ENCODE results near the gene RUVBL2. TPM values are rescaled to one million over a fixed set of nuclear protein-coding genes. Genes with fewer than 3 reads are reported as not detected.

RUVBL2 gene
- total and polyA plus RNA-seq, 2 of the 4 experiments (the other 2 are of a cell fraction), result 196 to 391 TPM

GRCh38 chr19:49061445-49061844 lies 67.8 kb downstream of the RUVBL2 start:
- Histone ChIP-seq H3K14ac (replicated peaks; ENCODE audit: low read depth, low read length) (no peak overlapping the region), H3K18ac (ENCODE audit: low read depth, low read length) (no peak overlapping the region), H2AK9ac (replicated peaks; ENCODE audit: low read depth, low read length, poor library complexity) (no peak overlapping the region), H3K23ac (ENCODE audit: low read depth, low read length) (no peak overlapping the region), H4K5ac (ENCODE audit: low read depth, low read length) (no peak overlapping the region), H3K4me1 (ENCODE audit: control insufficient read depth, insufficient read depth, low read length) (peaks cover 5% of the 10 kb centered on the region; the same call in 1 of the 2 replicates), H3K9me3 (ENCODE audit: control insufficient read depth, insufficient read depth, low read length) (no peaks in the 10 kb centered on the region), H2BK15ac (ENCODE audit: low read depth, low read length) (no peak overlapping the region), H3K36me3 (ENCODE audit: control insufficient read depth, insufficient read depth, low read length) (no peaks in the 10 kb centered on the region), H3K4me3 (ENCODE audit: insufficient read depth, low read depth, low read length) (no peak overlapping the region), H2BK20ac (ENCODE audit: low read depth, low read length) (no peak overlapping the region), H3K4me2 (ENCODE audit: low read depth, low read length) (no peak overlapping the region), H2AK5ac (ENCODE audit: low read depth, low read length) (no peak overlapping the region), H2BK5ac (ENCODE audit: low read depth, low read length, poor library complexity, severe bottlenecking) (no peak overlapping the region), H4K91ac (ENCODE audit: insufficient read depth, low read depth, low read length) (no peak overlapping the region), H3K9me1 (ENCODE audit: insufficient read depth, low read length) (no peaks in the 10 kb centered on the region), H4K8ac (ENCODE audit: low read depth in 2 of 2, low read length in 2 of 2) (no peak overlapping the region), H3K27ac (ENCODE audit: insufficient read depth, low read length) (no peak overlapping the region), H4K20me1 (ENCODE audit: insufficient read depth, low read length) (no peaks in the 10 kb centered on the region), H2AFZ (replicated peaks; ENCODE audit: low read length, poor library complexity) (no peak overlapping the region), H2BK120ac (ENCODE audit: low read depth, low read length) (no peak overlapping the region), H3K9ac (ENCODE audit: low read depth, low read length) (no peak overlapping the region), H3K27me3 (ENCODE audit: control insufficient read depth, insufficient read depth, low read length) (peaks cover 32% of the 10 kb centered on the region), H3K56ac (ENCODE audit: extremely low read depth, insufficient read depth, low read length) (no peak overlapping the region), H3K4ac (ENCODE audit: low read depth, low read length) (no peak overlapping the region), H3K79me1 (ENCODE audit: low read depth in 1 of 2, low read length in 2 of 2) (peaks cover 0 to 5% of the 10 kb centered on the region in 2 experiments; a peak in 3 of 4 replicates)
- CTCF ChIA-PET, result no interaction called here
- POLR2A ChIA-PET (ENCODE audit: unreplicated experiment), result interaction anchor here (0.5 kb wide), 1 partner anchor 26 kb away, joined by 7 read pairs; no protein-coding TSS in a partner anchor
- in situ Hi-C loops (cut with MboI; ENCODE audit: low sequenced_read_pairs) (no loop called here), intact Hi-C loops (cut with micrococcal nuclease) (no loop called here), dilution Hi-C loops (cut with HindIII; ENCODE audit: low sequenced_read_pairs, unreplicated experiment) (no loop called here)
- 74% methylated on average over 9 of the region's 25 CpGs; no CpG with 5 or more reads in 1 of the 2 experiments for WGBS, 2 experiments (ENCODE audit: extremely low coverage in 2 of 2, insufficient read length in 1 of 2)
- ATAC-seq (ENCODE audit: low read depth) (no peak), DNase-seq (no peak)
- TF ChIP-seq MXI1 (IDR thresholded peaks at IDR 0.05; ENCODE audit: borderline replicate concordance, low read depth, low read length) (no peak), MAZ (IDR thresholded peaks at IDR 0.05; ENCODE audit: borderline replicate concordance, low read depth, low read length) (no peak), ELK1 (IDR thresholded peaks at IDR 0.05; ENCODE audit: borderline replicate concordance, low read depth, low read length) (no peak), RAD21 (IDR thresholded peaks at IDR 0.05; ENCODE audit: low read length) (no peak), SMC3 (IDR thresholded peaks at IDR 0.05; ENCODE audit: low read depth, low read length) (no peak), RCOR1 (IDR thresholded peaks at IDR 0.05; ENCODE audit: insufficient replicate concordance, low read length) (no peak), CEBPB (IDR thresholded peaks at IDR 0.05; ENCODE audit: low read depth, low read length) (no peak), FOS (IDR thresholded peaks at IDR 0.05; ENCODE audit: low read depth, low read length) (no peak), MAFK (IDR thresholded peaks at IDR 0.05; ENCODE audit: low read depth, low read length) (no peak)
- TF ChIP-seq, protein P1, sequence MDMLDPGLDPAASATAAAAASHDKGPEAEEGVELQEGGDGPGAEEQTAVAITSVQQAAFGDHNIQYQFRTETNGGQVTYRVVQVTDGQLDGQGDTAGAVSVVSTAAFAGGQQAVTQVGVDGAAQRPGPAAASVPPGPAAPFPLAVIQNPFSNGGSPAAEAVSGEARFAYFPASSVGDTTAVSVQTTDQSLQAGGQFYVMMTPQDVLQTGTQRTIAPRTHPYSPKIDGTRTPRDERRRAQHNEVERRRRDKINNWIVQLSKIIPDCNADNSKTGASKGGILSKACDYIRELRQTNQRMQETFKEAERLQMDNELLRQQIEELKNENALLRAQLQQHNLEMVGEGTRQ (IDR thresholded peaks at IDR 0.05; ENCODE audit: low read depth, low read length), result no peak
- TF ChIP-seq, protein P2, sequence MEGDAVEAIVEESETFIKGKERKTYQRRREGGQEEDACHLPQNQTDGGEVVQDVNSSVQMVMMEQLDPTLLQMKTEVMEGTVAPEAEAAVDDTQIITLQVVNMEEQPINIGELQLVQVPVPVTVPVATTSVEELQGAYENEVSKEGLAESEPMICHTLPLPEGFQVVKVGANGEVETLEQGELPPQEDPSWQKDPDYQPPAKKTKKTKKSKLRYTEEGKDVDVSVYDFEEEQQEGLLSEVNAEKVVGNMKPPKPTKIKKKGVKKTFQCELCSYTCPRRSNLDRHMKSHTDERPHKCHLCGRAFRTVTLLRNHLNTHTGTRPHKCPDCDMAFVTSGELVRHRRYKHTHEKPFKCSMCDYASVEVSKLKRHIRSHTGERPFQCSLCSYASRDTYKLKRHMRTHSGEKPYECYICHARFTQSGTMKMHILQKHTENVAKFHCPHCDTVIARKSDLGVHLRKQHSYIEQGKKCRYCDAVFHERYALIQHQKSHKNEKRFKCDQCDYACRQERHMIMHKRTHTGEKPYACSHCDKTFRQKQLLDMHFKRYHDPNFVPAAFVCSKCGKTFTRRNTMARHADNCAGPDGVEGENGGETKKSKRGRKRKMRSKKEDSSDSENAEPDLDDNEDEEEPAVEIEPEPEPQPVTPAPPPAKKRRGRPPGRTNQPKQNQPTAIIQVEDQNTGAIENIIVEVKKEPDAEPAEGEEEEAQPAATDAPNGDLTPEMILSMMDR (conservative IDR thresholded peaks at IDR 0.05; ENCODE audit: low read depth, low read length), result no peak
- no TSS peak for BruUV-seq (replicated peaks)

Data from IMR-90 (cell line).